Caco-2 (cell line): Measurements from ENCODE around the gene ZNF205. TPM values are rescaled to one million over a fixed set of nuclear protein-coding genes. Genes with fewer than 3 reads are reported as not detected.

Experiments used
- BruUV-seq: library from RNA; stranded (reverse); fragments of 400-500 nt; replicated peaks from 2 replicates; lab custom pipeline; 2021; lab: Mats Ljungman, UMichigan
- CTCF ChIA-PET: fragments of 300-600 bp; sonication (Branson Sonifier 250); formaldehyde crosslinking; loops from one replicate; lab custom pipeline; 2022; ENCODE audit warnings: antibody characterized with exemption; lab: Charles Lee
- POLR2A ChIA-PET: fragments of 300-600 bp; sonication (Branson Sonifier 250); formaldehyde crosslinking; loops from one replicate; lab custom pipeline; 2022; ENCODE audit warnings: antibody characterized with exemption; lab: Charles Lee
- DNase-seq, 2 experiments: peaks; one replicate each; pipeline versions ENCODE4 v3.0.0 to v3.0.0-alpha.2; 2020 to 2022
- H3K27me3 ChIP-seq: replicated peaks from 2 replicates; pipeline ENCODE4 v1.6.0; 2011; ENCODE audit warnings: low read length; ENCODE audit not compliant: control insufficient read depth, insufficient read depth
- H3K36me3 ChIP-seq: 2 replicates; pipeline ENCODE4 v1.5.1; 2011; ENCODE audit warnings: low read length; ENCODE audit not compliant: control insufficient read depth, insufficient read depth
- H3K4me1 ChIP-seq: fragments of 250-450 bp; sonication (Bioruptor Pico); 2 replicates; pipeline ENCODE4 v1.5.1; 2020; ENCODE audit warnings: mild to moderate bottlenecking
- H3K4me3 ChIP-seq: 2 replicates; pipeline ENCODE4 v1.5.1; 2011; ENCODE audit warnings: low read depth, mild to moderate bottlenecking, control low read depth, low read length
- H3K9me3 ChIP-seq: fragments of 250-450 bp; sonication (Bioruptor Pico); 2 replicates; pipeline ENCODE4 v1.5.1; 2020; ENCODE audit warnings: mild to moderate bottlenecking, moderate library complexity
- H3K27ac Mint-ChIP-seq: one replicate; pipeline ENCODE4 v1.8.0; 2022; ENCODE audit warnings: mixed read lengths; ENCODE audit not compliant: unreplicated experiment
- H3K27me3 Mint-ChIP-seq: one replicate; pipeline ENCODE4 v1.8.0; 2022; ENCODE audit warnings: mixed read lengths; ENCODE audit not compliant: insufficient read depth, unreplicated experiment
- H3K36me3 Mint-ChIP-seq: one replicate; pipeline ENCODE4 v1.8.0; 2022; ENCODE audit warnings: mild to moderate bottlenecking, mixed read lengths; ENCODE audit not compliant: insufficient read depth, unreplicated experiment
- H3K4me1 Mint-ChIP-seq: one replicate; pipeline ENCODE4 v1.8.0; 2022; ENCODE audit warnings: low read depth, mixed read lengths; ENCODE audit not compliant: unreplicated experiment
- H3K4me3 Mint-ChIP-seq: one replicate; pipeline ENCODE4 v1.8.0; 2022; ENCODE audit warnings: mild to moderate bottlenecking, moderate library complexity, mixed read lengths; ENCODE audit not compliant: unreplicated experiment
- H3K9me3 Mint-ChIP-seq: one replicate; pipeline ENCODE4 v1.8.0; 2022; ENCODE audit warnings: mixed read lengths; ENCODE audit not compliant: unreplicated experiment
- intact Hi-C: fragments of 100-400 bp; cut with micrococcal nuclease; formaldehyde crosslinking; loops from one replicate; pipeline ENCODE4 v1.10.0; 2022; ENCODE audit not compliant: unreplicated experiment
- total RNA-seq: library from RNA; stranded (reverse); gene quantifications from 2 replicates; pipeline ENCODE4 v1.2.3, GENCODE V29; 2022
- TF ChIP-seq, protein P1 (sequence below), 2 experiments: fragments of 200-600 bp in 1 of 2; IDR thresholded peaks; 1 replicate in 1 of 2; 2 replicates in 1 of 2; pipeline versions ENCODE4 v1.5.1 to v1.8.0; 2011 to 2022; ENCODE audit warnings: antibody characterized with exemption in 1 of 2, control low read depth in 1 of 2, inconsistent platforms in 1 of 2, low read depth in 1 of 2, low read length in 1 of 2, mild to moderate bottlenecking in 1 of 2, moderate library complexity in 1 of 2; ENCODE audit not compliant: insufficient read depth in 1 of 2, severe bottlenecking in 1 of 2, unreplicated experiment in 1 of 2

Gene ZNF205
- total RNA-seq, 1 experiment from 2014 or later = 13.5 TPM

DNA sequence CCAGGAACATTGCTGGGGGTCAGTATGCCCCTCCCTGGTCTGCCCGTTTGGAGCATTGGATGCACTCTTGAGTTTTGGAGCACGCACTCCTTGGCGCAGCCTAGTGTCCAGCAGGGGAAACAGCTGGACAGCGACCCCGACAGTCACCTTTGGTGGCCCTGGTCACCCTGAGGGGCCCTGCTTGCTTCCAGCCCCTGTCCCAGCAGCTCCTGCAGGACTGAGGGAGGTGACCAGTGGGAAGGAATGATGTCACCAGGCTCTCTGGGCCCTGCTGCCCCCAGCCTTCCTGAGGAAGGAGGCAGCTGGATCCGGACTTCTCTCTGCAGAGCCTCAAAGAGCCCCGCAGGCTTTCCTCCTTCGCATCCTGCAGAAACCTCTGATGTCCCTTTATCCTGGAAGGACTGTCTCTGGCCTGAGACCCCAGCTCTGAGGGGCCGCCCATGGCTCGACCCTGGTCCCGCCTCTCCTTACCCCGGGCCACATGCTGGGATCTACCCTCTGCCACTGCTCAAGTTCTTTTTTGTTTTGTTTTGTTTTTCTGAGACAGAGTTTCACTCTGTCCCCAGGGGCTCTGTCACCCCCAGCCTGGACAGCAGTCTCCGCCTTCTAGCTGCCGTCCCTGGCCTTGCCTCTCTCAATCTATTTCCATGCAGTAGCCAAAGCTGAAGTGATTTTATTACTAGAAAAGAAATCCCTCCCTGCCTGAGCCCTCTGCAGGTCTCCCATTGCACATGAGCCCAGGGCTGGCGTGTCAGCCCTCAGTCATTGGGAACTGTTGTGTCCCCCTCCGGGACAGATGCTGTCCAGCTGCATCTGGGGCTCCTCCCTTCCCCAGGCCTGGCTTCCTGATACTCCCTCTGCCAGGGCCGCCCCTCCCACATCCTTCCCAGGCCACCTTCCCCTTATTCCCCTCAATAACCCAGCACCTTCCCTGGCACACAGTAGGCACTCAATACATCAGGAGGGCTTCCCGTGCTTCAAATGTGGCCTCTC, 24.8 kb upstream of the ZNF205 start:
- ChIA-PET POLR2A (interaction anchor here (0.6 kb wide), 1 partner anchor 293 kb away, joined by 3 read pairs; no protein-coding TSS in a partner anchor), CTCF (interaction anchor here (0.5 to 1.2 kb wide), 3 partner anchors 10 to 60 kb away, joined by 3 to 6 read pairs (median 6); no protein-coding TSS in a partner anchor)
- Mint-ChIP-seq H3K27me3 (no peaks in the 10 kb centered on the region), H3K9me3 (no peaks in the 10 kb centered on the region), H3K4me1 (no peaks in the 10 kb centered on the region), H3K27ac (peak overlapping the region; percentile 32), H3K36me3 (no peaks in the 10 kb centered on the region), H3K4me3 (no peak overlapping the region)
- TF ChIP-seq, protein P1, sequence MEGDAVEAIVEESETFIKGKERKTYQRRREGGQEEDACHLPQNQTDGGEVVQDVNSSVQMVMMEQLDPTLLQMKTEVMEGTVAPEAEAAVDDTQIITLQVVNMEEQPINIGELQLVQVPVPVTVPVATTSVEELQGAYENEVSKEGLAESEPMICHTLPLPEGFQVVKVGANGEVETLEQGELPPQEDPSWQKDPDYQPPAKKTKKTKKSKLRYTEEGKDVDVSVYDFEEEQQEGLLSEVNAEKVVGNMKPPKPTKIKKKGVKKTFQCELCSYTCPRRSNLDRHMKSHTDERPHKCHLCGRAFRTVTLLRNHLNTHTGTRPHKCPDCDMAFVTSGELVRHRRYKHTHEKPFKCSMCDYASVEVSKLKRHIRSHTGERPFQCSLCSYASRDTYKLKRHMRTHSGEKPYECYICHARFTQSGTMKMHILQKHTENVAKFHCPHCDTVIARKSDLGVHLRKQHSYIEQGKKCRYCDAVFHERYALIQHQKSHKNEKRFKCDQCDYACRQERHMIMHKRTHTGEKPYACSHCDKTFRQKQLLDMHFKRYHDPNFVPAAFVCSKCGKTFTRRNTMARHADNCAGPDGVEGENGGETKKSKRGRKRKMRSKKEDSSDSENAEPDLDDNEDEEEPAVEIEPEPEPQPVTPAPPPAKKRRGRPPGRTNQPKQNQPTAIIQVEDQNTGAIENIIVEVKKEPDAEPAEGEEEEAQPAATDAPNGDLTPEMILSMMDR (IDR thresholded peaks at IDR 0.05; ENCODE audit: insufficient read depth in 1 of 2, low read depth in 1 of 2, low read length in 1 of 2, severe bottlenecking in 1 of 2, unreplicated experiment in 1 of 2) = peak in 1 of 2 experiments; percentile 17
- Histone ChIP-seq H3K9me3 (no peaks in the 10 kb centered on the region), H3K4me3 (no peak overlapping the region), H3K36me3 (no peaks in the 10 kb centered on the region), H3K4me1 (peaks cover 10% of the 10 kb centered on the region), H3K27me3 (no peaks in the 10 kb centered on the region)
- peak in 1 of 2 experiments; percentile 33 for DNase-seq
- no TSS peak for BruUV-seq
- intact Hi-C loops = no loop called here

GRCh38 chr16:3088450-3088849, 23.9 kb upstream of the ZNF205 start:
- no peaks in the 10 kb centered on the region for H3K36me3 Mint-ChIP-seq
- no peaks in the 10 kb centered on the region for H3K4me1 Mint-ChIP-seq
- CTCF ChIA-PET = interaction anchor here (0.7 kb wide), 1 partner anchor 41 kb away, joined by 5 read pairs; no protein-coding TSS in a partner anchor
- H3K4me3 Mint-ChIP-seq = no peak overlapping the region
- H3K9me3 Mint-ChIP-seq = no peaks in the 10 kb centered on the region
- no peak for DNase-seq
- POLR2A ChIA-PET = no interaction called here
- no TSS peak for BruUV-seq
- H3K4me3 ChIP-seq = no peak overlapping the region
- TF ChIP-seq, protein P1 (IDR thresholded peaks at IDR 0.05; ENCODE audit: insufficient read depth in 1 of 2, low read depth in 1 of 2, low read length in 1 of 2, severe bottlenecking in 1 of 2, unreplicated experiment in 1 of 2) = no peak
- H3K27me3 ChIP-seq = no peaks in the 10 kb centered on the region
- H3K27me3 Mint-ChIP-seq = no peaks in the 10 kb centered on the region
- no peaks in the 10 kb centered on the region for H3K9me3 ChIP-seq
- intact Hi-C loops = no loop called here
- H3K4me1 ChIP-seq = peaks cover 10% of the 10 kb centered on the region
- peak overlapping the region; percentile 32 for H3K27ac Mint-ChIP-seq
- no peaks in the 10 kb centered on the region for H3K36me3 ChIP-seq

DNA sequence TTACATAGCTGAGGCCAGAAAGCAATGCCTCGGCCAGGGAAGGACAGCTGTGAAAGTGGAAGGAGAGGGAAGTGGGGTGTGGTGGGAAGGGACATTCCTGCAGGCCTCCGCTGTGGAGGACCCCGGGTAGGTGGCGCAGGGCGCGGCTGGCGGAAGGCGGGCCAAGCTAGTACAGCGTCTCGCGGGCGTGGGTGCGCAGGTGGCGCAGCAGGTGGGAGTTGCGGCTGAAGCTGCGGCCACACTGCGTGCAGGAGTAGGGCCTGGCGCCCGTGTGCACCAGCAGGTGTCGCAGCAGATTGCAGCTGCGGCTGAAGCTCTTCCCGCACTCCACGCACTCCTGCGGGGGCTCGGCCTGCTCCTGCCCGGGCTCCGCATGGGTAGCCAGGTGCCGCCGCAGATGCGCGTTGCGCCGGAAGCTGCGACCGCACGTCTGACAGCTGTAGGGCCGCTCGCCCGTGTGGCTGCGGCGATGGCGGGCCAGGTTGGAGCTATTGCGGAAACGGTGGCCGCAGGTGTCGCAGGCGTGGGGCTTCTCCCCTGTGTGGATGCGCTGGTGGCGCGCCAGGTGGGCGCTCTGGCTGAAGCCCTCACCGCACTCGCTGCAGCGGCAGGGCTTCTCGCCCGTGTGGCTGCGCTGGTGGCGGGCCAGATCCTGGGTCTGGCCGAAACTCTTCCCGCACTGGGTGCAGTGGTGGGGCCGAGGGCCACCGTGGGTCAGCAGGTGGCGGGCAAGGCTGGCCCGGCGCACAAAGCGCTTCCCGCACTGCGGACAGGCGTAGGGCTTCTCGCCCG, 23.3 kb upstream of the ZNF205 start:
- TF ChIP-seq, protein P1 (IDR thresholded peaks at IDR 0.05; ENCODE audit: insufficient read depth in 1 of 2, low read depth in 1 of 2, low read length in 1 of 2, severe bottlenecking in 1 of 2, unreplicated experiment in 1 of 2) = no peak
- no peaks in the 10 kb centered on the region for H3K27me3 Mint-ChIP-seq

More for the DNA sequence above, 23.3 kb upstream of the ZNF205 start:
- Histone ChIP-seq H3K9me3 (no peaks in the 10 kb centered on the region), H3K4me3 (no peak overlapping the region), H3K36me3 (no peaks in the 10 kb centered on the region), H3K27me3 (no peaks in the 10 kb centered on the region), H3K4me1 (peaks cover 10% of the 10 kb centered on the region)
- ChIA-PET POLR2A (no interaction called here), CTCF (interaction anchor here (0.7 kb wide), 1 partner anchor 40 kb away, joined by 5 read pairs; no protein-coding TSS in a partner anchor)
- Mint-ChIP-seq H3K4me1 (no peaks in the 10 kb centered on the region), H3K36me3 (no peaks in the 10 kb centered on the region), H3K9me3 (no peaks in the 10 kb centered on the region), H3K27ac (no peak overlapping the region), H3K4me3 (no peak overlapping the region)
- DNase-seq = no peak
- intact Hi-C loops = no loop called here
- BruUV-seq = no TSS peak
